ELF-1 (cell line): ENCODE data around the gene ADAM12.
"Not testable (repeated sequence)": the region's sequence is repeated elsewhere in the genome, so short reads cannot be mapped to it uniquely, and the experiment has no call there.

ENCODE experiments used
- DNase-seq: peaks from one replicate; pipeline ENCODE4 v3.0.0-alpha.2; 2016; ENCODE audit warnings: low read depth, low spot score

ADAM12 gene

GRCh38 chr10:126060261-126060931, 327.9 kb downstream of the ADAM12 start:
- DNase-seq, result no peak

DNA sequence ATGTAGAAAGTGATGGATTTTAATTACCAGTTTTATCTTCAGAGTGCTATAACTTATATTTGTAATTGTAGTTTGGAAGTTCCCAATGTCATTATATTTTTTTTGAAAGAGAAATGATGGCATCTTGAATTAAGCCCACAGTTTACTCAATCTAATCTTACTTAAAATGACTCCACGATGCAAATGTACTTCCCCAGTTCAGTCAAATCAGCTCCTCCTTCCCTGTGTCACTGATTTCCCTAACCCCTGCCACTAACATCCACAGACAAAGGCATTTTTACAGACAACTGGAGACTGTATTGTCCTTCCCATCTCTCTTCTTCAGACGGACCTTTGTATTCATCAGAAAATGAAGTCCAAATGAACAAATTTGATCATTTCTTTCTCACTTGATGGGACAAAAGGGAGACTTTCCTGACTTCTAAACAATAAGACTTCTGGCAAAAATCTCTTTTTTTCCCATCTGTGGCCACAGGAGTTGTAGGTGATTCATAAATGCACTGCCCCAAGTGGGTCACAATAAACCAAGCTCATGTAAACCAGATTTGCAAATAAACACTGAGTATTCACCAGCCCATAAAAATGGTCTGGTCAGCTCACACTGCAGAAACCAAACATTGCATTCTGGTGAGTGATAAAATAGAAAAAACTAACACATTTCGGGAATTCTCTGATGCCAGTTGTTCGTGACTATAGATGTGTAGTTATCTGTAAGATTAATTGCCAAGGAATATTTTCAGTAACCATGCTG, 329.0 kb downstream of the ADAM12 start:
- no peak for DNase-seq

GRCh38 chr10:126058507-126058906, 329.8 kb downstream of the ADAM12 start:
- DNase-seq, result peak; percentile 54

DNA sequence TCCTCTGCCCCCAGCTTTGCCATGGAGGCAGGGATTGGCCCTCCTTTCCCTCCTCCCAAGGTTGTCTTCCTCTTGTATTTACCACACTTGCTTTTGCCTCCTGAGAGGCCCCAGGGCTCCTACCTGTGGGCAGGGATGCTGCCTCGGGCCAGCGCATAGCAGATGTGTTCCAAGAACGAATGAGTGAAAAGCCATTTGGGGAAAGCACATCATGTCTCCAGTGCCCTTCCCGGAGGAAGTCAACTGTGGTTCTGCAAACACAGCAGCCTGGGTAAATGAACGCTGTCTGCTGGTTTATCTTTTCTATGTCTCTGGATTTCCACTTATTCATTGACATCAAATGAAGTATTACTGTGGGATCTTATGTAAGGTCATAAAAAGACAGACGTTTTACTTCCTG, 330.2 kb downstream of the ADAM12 start:
- no peak for DNase-seq

DNA sequence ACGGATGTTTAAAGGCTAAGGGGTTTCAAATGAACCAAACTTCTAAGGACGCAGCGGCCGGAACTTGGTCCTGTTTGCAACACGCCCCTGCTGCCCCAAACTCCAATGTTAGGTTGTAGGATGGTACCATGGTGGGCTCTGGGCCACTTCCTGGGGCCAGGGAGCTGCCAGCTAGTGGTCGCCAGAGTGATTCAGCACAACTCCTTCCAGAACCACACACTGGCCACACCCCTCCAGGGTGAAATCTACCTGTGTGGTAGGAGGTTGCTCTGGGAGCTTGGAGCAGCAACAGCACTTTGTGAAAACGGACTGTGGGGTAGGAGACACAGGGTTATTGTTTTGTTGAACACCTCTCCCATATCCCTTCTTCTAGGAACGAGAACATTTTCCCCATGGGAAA, 330.8 kb downstream of the ADAM12 start:
- DNase-seq, result no peak

DNA sequence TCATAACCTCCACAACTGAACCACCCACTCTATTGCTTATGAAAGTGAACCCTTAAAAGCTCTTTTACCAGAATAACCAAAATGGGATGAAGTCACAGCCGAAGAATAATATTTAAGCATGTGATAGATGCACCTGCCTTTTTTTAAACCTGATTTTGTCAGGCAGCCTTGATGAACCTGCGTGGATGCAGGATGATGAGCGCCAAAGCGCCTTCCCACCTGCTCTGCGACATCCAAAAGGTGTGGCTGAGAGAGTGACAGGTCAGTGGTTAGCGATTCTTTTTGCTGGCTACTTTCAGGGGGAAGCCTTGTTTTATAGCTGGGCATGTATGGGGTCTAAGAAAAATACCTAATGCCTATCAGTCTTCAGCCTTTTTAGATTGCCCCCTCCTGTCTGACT, 334.1 kb downstream of the ADAM12 start:
- DNase-seq, result no peak

DNA sequence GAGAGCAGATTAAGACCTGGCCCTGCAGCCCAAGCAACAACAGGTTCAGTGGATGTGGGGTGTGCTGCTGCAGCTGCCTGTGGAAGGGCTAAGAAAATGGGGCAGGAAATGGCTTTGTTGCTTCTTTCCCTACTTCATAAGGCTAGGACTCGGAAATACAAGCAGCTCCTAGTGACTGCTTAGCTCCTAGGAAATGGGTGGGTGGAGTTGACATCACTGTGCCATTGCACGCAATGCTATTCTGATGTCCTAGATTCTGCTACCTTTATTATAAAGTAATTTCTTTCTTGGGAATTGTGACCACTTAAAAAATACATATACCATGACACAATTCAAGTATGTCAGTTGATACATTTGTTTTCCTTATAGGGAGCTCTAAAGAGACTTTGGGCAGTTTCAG, 336.1 kb downstream of the ADAM12 start:
- DNase-seq, result no peak

DNA sequence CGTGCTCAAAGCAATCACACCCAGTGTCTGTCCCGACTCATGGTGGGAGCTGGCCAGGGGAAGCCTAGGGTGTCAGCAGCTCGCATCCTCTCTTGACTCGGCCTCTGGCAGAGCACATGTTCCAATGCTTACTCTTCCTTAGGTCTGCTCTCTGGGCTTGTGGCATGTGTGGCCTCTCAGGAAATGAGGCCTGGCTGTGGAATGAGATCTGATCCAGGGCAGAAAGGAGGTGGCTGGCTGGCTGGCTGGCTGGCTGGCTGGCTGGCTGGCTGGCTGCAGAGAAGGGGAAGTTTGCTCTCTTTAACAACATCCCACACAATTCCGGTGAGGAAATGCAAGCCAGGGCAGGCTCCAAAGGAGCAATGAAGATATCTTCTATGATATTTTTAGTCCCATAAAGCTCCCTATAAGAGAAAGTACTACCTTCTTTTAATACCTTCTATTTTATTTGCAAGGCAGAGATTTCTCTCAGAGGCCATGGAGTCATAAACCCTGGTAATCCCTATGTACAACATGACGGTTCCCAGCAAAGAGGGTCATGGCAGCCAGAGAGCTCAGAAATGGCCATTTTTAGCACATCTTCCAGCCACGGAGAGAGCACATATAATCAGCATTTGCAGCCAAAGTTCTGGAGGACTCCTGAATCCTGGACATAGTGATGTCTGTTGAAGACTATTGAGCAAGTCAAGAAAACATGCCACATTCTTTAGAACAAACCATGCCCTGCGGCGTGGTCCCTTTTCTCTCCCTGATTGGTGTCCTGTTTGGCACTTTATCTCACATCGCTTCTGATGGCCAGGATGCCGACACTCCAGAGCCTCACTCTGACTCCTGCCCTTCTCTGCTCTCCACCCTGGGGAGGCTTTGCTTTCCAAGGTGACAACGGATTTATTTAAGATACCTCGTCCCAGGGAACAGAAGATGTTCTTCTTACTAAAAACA, 338.2 kb downstream of the ADAM12 start:
- peak; percentile 45 for DNase-seq

DNA sequence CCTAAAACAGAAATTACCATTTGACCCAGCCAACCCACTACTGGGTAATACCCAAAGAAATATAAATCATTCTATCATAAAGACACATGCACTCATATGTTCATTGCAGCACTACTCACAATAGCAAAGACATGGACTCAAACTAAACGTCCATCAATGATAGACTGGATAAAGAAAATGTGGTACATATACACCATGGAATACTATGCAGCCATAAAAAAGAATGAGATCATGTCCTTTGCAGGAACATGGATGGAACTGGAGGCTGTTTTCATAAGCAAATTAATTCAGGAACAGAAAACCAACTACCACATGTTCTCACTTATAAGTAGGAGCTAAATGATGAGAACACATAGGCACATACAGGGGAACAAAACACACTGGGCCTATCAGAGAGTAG, 340.5 kb downstream of the ADAM12 start:
- DNase-seq, result not testable (repeated sequence)

- no peak for DNase-seq
Observed at GRCh38 chr10:126046831-126047230, 341.4 kb downstream of the ADAM12 start.

GRCh38 chr10:126045861-126046260, 342.4 kb downstream of the ADAM12 start:
- no peak for DNase-seq

DNA sequence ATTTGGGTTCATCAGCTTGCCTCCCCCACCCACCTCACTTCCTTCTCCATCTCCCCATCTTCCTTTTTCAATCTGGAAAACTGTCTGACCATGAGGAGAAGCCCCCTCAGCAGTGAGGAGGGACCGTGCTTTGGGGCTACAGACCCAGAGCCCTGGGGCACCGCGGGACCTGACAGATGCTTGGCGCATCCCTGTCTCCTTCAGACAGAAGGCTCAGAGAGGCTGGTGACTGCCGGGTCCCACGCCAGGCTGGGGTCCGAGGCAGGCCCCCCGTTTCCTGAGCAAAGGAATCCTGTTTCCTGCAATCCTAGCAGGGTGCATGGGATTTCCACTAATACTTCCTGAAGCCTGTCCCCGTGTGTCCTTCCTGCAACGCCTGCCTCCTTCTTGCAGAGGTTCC, 344.9 kb downstream of the ADAM12 start:
- no peak for DNase-seq

GRCh38 chr10:126042906-126043305, 345.4 kb downstream of the ADAM12 start:
- no peak for DNase-seq

GRCh38 chr10:126042354-126042753, 345.9 kb downstream of the ADAM12 start:
- no peak for DNase-seq

GRCh38 chr10:126041804-126042231, 346.5 kb downstream of the ADAM12 start:
- peak; percentile 63 for DNase-seq

- DNase-seq, result no peak
Observed at GRCh38 chr10:126041117-126041516, 347.2 kb downstream of the ADAM12 start.

DNA sequence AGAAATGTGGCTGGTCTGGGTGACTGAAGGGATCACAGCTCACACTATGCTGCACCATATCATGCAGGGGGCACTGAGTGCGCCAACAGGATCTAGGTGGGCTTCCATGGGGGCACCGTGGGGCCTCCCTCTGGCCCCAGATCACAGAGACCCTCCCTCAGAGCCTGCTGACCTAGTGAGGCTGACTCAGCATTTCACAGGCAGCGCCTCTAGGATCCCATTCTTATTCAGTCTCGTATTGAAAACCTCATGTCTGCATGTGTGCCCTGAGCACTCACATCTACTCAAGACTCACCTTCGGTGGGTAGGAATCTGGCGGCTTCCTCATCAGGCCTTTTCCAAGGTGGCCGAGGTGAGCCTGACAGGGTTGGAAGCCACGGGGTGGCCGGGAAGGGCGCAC, 350.3 kb downstream of the ADAM12 start:
- no peak for DNase-seq

DNA sequence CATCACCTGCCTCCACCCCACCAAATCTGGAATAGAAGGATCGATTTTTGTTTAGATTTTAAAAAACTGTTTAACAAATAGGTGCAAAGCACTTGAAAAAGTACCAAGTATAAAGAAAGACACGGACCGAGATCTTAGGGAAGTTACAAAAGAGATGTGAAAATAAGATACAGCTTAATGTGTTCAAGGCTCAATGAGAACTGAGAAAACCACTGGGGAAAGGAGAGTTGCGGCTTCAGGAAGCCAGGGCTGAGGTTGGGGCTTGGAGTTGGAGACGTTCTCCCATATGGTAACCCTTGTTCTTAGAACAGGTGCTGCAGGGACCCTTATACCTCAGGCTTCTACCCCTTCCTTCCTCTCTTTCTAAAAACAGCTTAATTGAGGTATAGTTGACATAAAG, 351.8 kb downstream of the ADAM12 start:
- no peak for DNase-seq

- DNase-seq, result no peak
Observed at GRCh38 chr10:126034586-126034985, 353.7 kb downstream of the ADAM12 start.

- no peak for DNase-seq
Observed at GRCh38 chr10:126029999-126030398, 358.3 kb downstream of the ADAM12 start.

DNA sequence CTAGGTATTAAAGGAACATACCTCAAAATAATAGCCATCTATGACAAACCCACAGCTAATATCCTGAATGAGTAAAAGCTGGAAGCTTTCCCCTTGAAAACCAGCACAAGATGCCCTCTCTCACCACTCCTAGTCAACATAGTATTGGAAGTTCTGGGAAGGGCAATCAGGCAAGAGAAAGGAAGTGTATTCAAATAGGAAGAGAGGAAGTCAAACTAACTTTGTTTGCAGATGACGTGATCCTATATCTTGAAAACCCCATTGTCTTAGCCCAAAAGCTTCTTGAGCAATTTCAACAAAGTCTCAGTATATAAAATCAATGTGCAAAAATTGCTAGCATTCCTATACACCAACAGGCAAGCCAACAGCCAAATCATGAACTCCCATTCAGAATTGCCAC, 360.6 kb downstream of the ADAM12 start:
- no peak for DNase-seq

- DNase-seq, result no peak
Observed at GRCh38 chr10:126022841-126023240, 365.4 kb downstream of the ADAM12 start.
